Measurements from ENCODE around the gene CTNNA3.

DNA sequence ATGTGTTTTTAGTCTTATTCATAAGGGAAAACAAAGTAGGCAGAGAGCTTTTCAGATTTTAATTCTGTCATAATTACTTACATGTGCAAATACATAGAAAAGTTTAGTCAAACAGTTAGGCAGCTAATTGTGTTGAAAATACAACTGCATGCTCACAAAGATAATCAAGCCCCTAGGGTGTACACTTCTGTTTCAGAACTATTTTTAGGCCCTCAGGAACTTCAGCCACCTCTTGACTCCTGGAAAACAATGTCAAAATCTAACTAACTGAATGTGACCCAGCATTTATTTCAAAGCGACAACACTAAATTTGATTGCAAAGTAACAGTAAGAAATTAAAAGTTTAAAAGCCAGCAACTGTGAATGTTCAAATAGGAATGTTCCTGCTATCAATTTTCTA is 1369.1 kb downstream of the CTNNA3 start:
- TF ChIP-seq, protein P1, sequence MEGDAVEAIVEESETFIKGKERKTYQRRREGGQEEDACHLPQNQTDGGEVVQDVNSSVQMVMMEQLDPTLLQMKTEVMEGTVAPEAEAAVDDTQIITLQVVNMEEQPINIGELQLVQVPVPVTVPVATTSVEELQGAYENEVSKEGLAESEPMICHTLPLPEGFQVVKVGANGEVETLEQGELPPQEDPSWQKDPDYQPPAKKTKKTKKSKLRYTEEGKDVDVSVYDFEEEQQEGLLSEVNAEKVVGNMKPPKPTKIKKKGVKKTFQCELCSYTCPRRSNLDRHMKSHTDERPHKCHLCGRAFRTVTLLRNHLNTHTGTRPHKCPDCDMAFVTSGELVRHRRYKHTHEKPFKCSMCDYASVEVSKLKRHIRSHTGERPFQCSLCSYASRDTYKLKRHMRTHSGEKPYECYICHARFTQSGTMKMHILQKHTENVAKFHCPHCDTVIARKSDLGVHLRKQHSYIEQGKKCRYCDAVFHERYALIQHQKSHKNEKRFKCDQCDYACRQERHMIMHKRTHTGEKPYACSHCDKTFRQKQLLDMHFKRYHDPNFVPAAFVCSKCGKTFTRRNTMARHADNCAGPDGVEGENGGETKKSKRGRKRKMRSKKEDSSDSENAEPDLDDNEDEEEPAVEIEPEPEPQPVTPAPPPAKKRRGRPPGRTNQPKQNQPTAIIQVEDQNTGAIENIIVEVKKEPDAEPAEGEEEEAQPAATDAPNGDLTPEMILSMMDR (IDR thresholded peaks at IDR 0.05): no peak
- no peak for TF ChIP-seq POLR2A (IDR thresholded peaks at IDR 0.05)

All from right lobe of liver (tissue), 4 donors.